PC-9 (cell line): ENCODE measurements around the gene ZSWIM3.

Experiments
- CTCF ChIP-seq: fragments of 200-600 bp; sonication (generic); conservative IDR thresholded peaks from 2 replicates; pipeline ENCODE4 v1.6.1; 2017; ENCODE audit warnings: mixed run types, antibody characterized with exemption, mild to moderate bottlenecking, moderate library complexity
- EZH2 ChIP-seq: fragments of 200-600 bp; sonication (generic); IDR thresholded peaks from 2 replicates; pipeline ENCODE4 v1.8.0; 2017; ENCODE audit warnings: antibody characterized with exemption, low read depth

GRCh38 chr20:45890985-45891983 is 33.9 kb downstream of the ZSWIM3 start, which contains the start of the genes CTSA and NEURL2:
- TF ChIP-seq CTCF (no peak; the same call in 1 of the 2 replicates), EZH2 (no peak)
